GM12892 (cell line): ENCODE measurements around the gene ESPNL.

Experiments used
- POLR2A ChIP-seq: IDR thresholded peaks from 2 replicates; pipeline ENCODE4 v1.6.1; 2011; ENCODE audit warnings: low read depth, low read length, control low read depth
- POLR2AphosphoS5 ChIP-seq: IDR thresholded peaks from 2 replicates; pipeline ENCODE4 v1.6.1; 2011; ENCODE audit warnings: low read depth, low read length, control low read depth
- TAF1 ChIP-seq: IDR thresholded peaks from 2 replicates; pipeline ENCODE4 v1.6.1; 2011; ENCODE audit warnings: low read depth, mild to moderate bottlenecking, control low read depth, low read length, borderline replicate concordance

GRCh38 chr2:238174701-238175100 is 74.6 kb downstream of the ESPNL start:
- TF ChIP-seq POLR2AphosphoS5 (no peak), POLR2A (no peak), TAF1 (no peak)
